ENCODE measurements around the gene ALDOC. TPM values are rescaled to one million over a fixed set of nuclear protein-coding genes. Genes with fewer than 3 reads are reported as not detected.
A peak's percentile ranks its signal among the peaks of the same experiment; 100 is the strongest.

ALDOC gene
- total and polyA plus RNA-seq, 2 donors (not counting 1 experiment from before 2014, with no cell fraction given), result 16.7 to 26.6 TPM

DNA sequence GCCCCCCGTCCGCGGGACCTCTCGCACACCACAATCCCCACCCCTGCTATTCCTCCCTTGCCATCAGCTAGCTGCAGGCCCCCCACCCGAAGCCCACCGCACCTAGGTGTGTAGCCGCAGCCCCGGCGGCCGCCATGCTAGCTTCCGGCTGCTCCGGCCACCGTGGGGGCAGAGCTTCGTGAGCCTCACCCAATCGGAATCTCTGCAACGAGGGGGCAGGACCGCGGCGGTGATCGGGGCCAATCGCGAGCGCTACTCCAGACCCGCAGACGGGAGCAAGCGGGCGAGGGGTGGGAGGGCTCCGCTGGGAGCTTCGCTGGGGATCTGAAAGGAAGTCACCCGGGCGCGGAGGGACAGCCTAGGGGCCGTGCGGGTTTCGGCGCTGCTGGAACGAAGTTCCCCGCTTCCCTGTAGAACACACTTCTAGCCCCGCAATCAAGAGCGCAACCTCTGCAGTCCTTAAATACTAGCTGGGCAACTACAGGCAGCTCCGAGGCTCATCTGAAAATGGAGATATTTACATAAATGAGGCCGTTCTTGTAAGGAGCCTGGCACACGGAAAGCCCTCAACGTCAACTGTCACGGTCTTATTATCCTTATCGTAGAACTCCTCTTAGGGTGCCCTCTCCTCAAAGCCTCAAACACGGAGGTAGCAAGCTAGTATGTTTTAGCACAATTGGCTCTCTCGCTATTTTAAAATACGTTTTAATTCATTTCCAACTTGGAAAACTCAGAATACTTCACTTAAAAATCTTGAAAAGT is 5.2 kb downstream of the ALDOC start, which contains the start of gene PIGS:
PIGS (minus strand) TSS at position 164 of the 762 bp plus-strand sequence; CDS start at position 136, 28 bp downstream.
- ChIA-PET POLR2A (interaction anchor here (0.6 to 2.3 kb wide), 7 partner anchors 20 to 380 kb away, joined by 3 to 14 read pairs (median 6); partner anchors contain the start of genes BLTP2, PHF12 and UNC119), CTCF (interaction anchor here (0.7 to 3.3 kb wide), 9 partner anchors 10 to 156 kb away, joined by 3 to 31 read pairs (median 4); no protein-coding TSS in a partner anchor)
- H3K27me3 Mint-ChIP-seq, result no peaks in the 10 kb centered on the region
- TF ChIP-seq CTCF (IDR thresholded peaks at IDR 0.05), result no peak
- no peak for TF ChIP-seq EZH2 (IDR thresholded peaks at IDR 0.05; ENCODE audit: borderline replicate concordance, insufficient read depth, low read depth, low read length, poor library complexity, severe bottlenecking)
- peak within 1 kb of the TSS; percentile 87 for H3K4me2 ChIP-seq (replicated peaks; ENCODE audit: low read depth, low read length, poor library complexity, severe bottlenecking)
- H3K4me3 Mint-ChIP-seq, result peak within 1 kb of the TSS; percentile 95
- peaks cover 64% of the 10 kb centered on the region for H3K79me2 ChIP-seq (ENCODE audit: control insufficient read depth, insufficient read depth, low read length)
- H3K27ac Mint-ChIP-seq, result peak within 1 kb of the TSS; percentile 93
- no peaks in the 10 kb centered on the region for H3K27me3 ChIP-seq (replicated peaks in 1 of 4; ENCODE audit: control extremely low read depth in 1 of 4, control insufficient read depth in 3 of 4, insufficient read depth in 4 of 4, low read length in 3 of 4)
- H3K9ac ChIP-seq (ENCODE audit: low read length), result peak within 1 kb of the TSS; percentile 94
- H3K4me1 ChIP-seq (ENCODE audit: control insufficient read depth in 2 of 2, insufficient read depth in 2 of 2, low read length in 2 of 2), result peaks cover 44 to 63% of the 10 kb centered on the region in 2 donors
- peaks cover 0 to 6% of the 10 kb centered on the region in 2 experiments for H3K36me3 ChIP-seq (replicated peaks in 1 of 2; ENCODE audit: control extremely low read depth in 1 of 2, control insufficient read depth in 1 of 2, extremely low read depth in 1 of 2, insufficient read depth in 2 of 2, low read length in 1 of 2)
- H2AFZ ChIP-seq (ENCODE audit: insufficient read depth, low read depth, low read length, poor library complexity, severe bottlenecking), result peak within 1 kb of the TSS; percentile 95
- peaks cover 60% of the 10 kb centered on the region for H3K4me1 Mint-ChIP-seq
- intact Hi-C loops (cut with micrococcal nuclease), result loop anchor here (1.0 to 10.0 kb wide), 4 partner anchors 19 to 234 kb away; partner anchors contain the start of genes IFT20, PROCA1, RAB34 and RPL23A
- no peaks in the 10 kb centered on the region for H3K9me3 Mint-ChIP-seq (ENCODE audit: insufficient read depth)
- peak within 1 kb of the TSS; percentile 74 to 80 for H3K27ac ChIP-seq (ENCODE audit: low read length in 2 of 2)
- no peaks in the 10 kb centered on the region for H3K9me3 ChIP-seq (ENCODE audit: control extremely low read depth in 1 of 3, control insufficient read depth in 2 of 3, insufficient read depth in 1 of 3, low read length in 2 of 3)
- DNase-seq (peak; percentile 92), ATAC-seq (ENCODE audit: low read depth) (peak; percentile 96)
- peak within 1 kb of the TSS; percentile 69 to 99 (median 86) for H3K4me3 ChIP-seq (ENCODE audit: control extremely low read depth in 1 of 5, extremely low read depth in 1 of 5, insufficient read depth in 1 of 5, low read depth in 2 of 5, low read length in 4 of 5)
- 1% methylated on average over 39 of the region's 49 CpGs for WGBS (ENCODE audit: insufficient coverage)
- H4K20me1 ChIP-seq (ENCODE audit: control insufficient read depth, insufficient read depth, low read length, poor library complexity, severe bottlenecking), result peaks cover 13% of the 10 kb centered on the region

Measured in B cell (primary cell).